HCT116 (cell line): ENCODE results near the gene NEB. TPM values are rescaled to one million over a fixed set of nuclear protein-coding genes. Genes with fewer than 3 reads are reported as not detected.

Experiments
- ATAC-seq: fragments of 200-7000 bp; cut with Tn5 transposase; 2 replicates; pipeline ENCODE4 v1.9.1; 2020; ENCODE audit warnings: mild to moderate bottlenecking, moderate library complexity
- BruUV-seq: library from RNA; stranded (reverse); fragments of 400-500 nt; replicated peaks from 2 replicates; lab custom pipeline; 2021; lab: Mats Ljungman, UMichigan
- CTCF ChIA-PET: fragments of 300-600 bp; sonication (Branson Sonifier 250); formaldehyde crosslinking; loops from one replicate; lab custom pipeline; 2021; ENCODE audit warnings: antibody characterized with exemption; lab: Charles Lee
- POLR2A ChIA-PET: fragments of 300-600, 350-600 bp; sonication (Branson Sonifier 250); formaldehyde crosslinking; loops from one replicate; lab custom pipeline; 2021; ENCODE audit warnings: antibody characterized with exemption; lab: Charles Lee
- RAD21 ChIA-PET, 2 experiments: fragments of 300-600 bp; sonication (Branson Sonifier 250); formaldehyde crosslinking; loops; one replicate each; lab custom pipeline; 2023; ENCODE audit warnings: low total read pairs in 2 of 2; ENCODE audit not compliant: uncharacterized antibody in 2 of 2, unreplicated experiment in 2 of 2, low non-redundant PET in 1 of 2; lab: Charles Lee
- DNase-seq: peaks from one replicate; pipeline ENCODE4 v3.0.0-alpha.2; 2010; ENCODE audit warnings: low read depth, low spot score
- H2AFZ ChIP-seq: fragments of 200-600 bp; shearing (Covaris generic), sonication (generic); 2 replicates; pipeline ENCODE4 v1.6.1; 2017; ENCODE audit warnings: low read depth, mixed run types, mixed read lengths, antibody characterized with exemption, low read length; ENCODE audit not compliant: poor library complexity, severe bottlenecking
- H3K27ac ChIP-seq: 2 replicates; pipeline ENCODE4 v1.5.1; 2012; ENCODE audit warnings: low read depth, low read length
- H3K27me3 ChIP-seq: fragments of 200-600 bp; sonication (generic); 2 replicates; pipeline ENCODE4 v1.6.1; 2016; ENCODE audit warnings: mixed run types, low read length, mixed read lengths; ENCODE audit not compliant: insufficient read depth
- H3K36me3 ChIP-seq, 2 experiments: fragments of 200-500 bp in 1 of 2; fragments of 200-600 bp in 1 of 2; sonication (Bioruptor generic) in 1 of 2; sonication (generic) in 1 of 2; 2 replicates each; pipeline versions ENCODE4 v1.5.1 to v1.6.1; 2014 to 2016; ENCODE audit warnings: low read length in 2 of 2, inconsistent platforms in 1 of 2, mixed read lengths in 1 of 2, mixed run types in 1 of 2; ENCODE audit not compliant: insufficient read depth in 2 of 2, control insufficient read depth in 1 of 2
- H3K4me1 ChIP-seq, 2 experiments: fragments of 200-600 bp in 1 of 2; sonication (generic) in 1 of 2; 2 replicates each; pipeline versions ENCODE4 v1.5.1 to v1.6.1; 2012 to 2017; ENCODE audit warnings: low read length in 2 of 2, inconsistent platforms in 1 of 2, mild to moderate bottlenecking in 1 of 2, mixed read lengths in 1 of 2, mixed run types in 1 of 2, moderate library complexity in 1 of 2; ENCODE audit not compliant: insufficient read depth in 2 of 2, control insufficient read depth in 1 of 2
- H3K4me2 ChIP-seq: fragments of 200-600 bp; sonication (generic); 2 replicates; pipeline ENCODE4 v1.6.1; 2017; ENCODE audit warnings: mixed run types, low read length, mixed read lengths
- H3K4me3 ChIP-seq, 2 experiments: fragments of 200-600 bp in 1 of 2; sonication (generic) in 1 of 2; replicated peaks in 1 of 2; 2 replicates each; pipeline ENCODE4 v1.5.1; 2011 to 2016; ENCODE audit warnings: low read length in 2 of 2, control low read depth in 1 of 2, low read depth in 1 of 2, mild to moderate bottlenecking in 1 of 2, mixed read lengths in 1 of 2, mixed run types in 1 of 2
- H3K79me2 ChIP-seq: fragments of 200-600 bp; sonication (generic); 2 replicates; pipeline ENCODE4 v1.6.1; 2017; ENCODE audit warnings: mild to moderate bottlenecking, mixed run types, low read length, moderate library complexity, mixed read lengths; ENCODE audit not compliant: insufficient read depth
- H3K9ac ChIP-seq: fragments of 200-600 bp; sonication (generic); 2 replicates; pipeline ENCODE4 v1.6.1; 2016; ENCODE audit warnings: low read length, mixed read lengths
- H3K9me2 ChIP-seq: fragments of 200-600 bp; sonication (generic), shearing (Covaris generic); 2 replicates; pipeline ENCODE4 v1.6.1; 2017; ENCODE audit warnings: mixed run types, mild to moderate bottlenecking, moderate library complexity; ENCODE audit not compliant: insufficient read depth
- H3K9me3 ChIP-seq, 2 experiments: fragments of 200-500 bp in 1 of 2; fragments of 200-600 bp in 1 of 2; sonication (Bioruptor generic) in 1 of 2; sonication (generic) in 1 of 2; 2 replicates each; pipeline ENCODE4 v1.6.1; 2014 to 2017; ENCODE audit warnings: low read length in 2 of 2, mixed read lengths in 2 of 2, inconsistent platforms in 1 of 2, low read depth in 1 of 2, mild to moderate bottlenecking in 1 of 2, mixed run types in 1 of 2, moderate library complexity in 1 of 2; ENCODE audit not compliant: control insufficient read depth in 1 of 2, insufficient read depth in 1 of 2
- H4K20me1 ChIP-seq: fragments of 200-600 bp; sonication (generic), shearing (Covaris generic); 2 replicates; pipeline ENCODE4 v1.6.1; 2017; ENCODE audit warnings: mixed run types, mild to moderate bottlenecking, moderate library complexity; ENCODE audit not compliant: insufficient read depth
- CBX3 ChIP-seq: IDR thresholded peaks from 2 replicates; pipeline ENCODE4 v1.6.1; 2012; ENCODE audit warnings: low read depth
- CTCF ChIP-seq, 3 experiments: fragments of 200-600 bp in 1 of 3; sonication (generic) in 1 of 3; IDR thresholded peaks in 2 of 3; conservative IDR thresholded peaks in 1 of 3; 2 replicates each; pipeline ENCODE4 v1.5.1; 2012 to 2017; ENCODE audit warnings: low read depth in 2 of 3, low read length in 2 of 3, antibody characterized with exemption in 1 of 3, borderline replicate concordance in 1 of 3, control low read depth in 1 of 3, mild to moderate bottlenecking in 1 of 3, mixed read lengths in 1 of 3, mixed run types in 1 of 3, moderate library complexity in 1 of 3; ENCODE audit not compliant: insufficient read depth in 1 of 3
- EGR1 ChIP-seq: IDR thresholded peaks from 2 replicates; pipeline ENCODE4 v1.6.1; 2012; ENCODE audit warnings: low read depth
- ELF1 ChIP-seq: IDR thresholded peaks from 2 replicates; pipeline ENCODE4 v1.6.1; 2012; ENCODE audit warnings: low read depth, borderline replicate concordance
- EZH2 ChIP-seq: fragments of 200-600 bp; sonication (generic); IDR thresholded peaks from 2 replicates; pipeline ENCODE4 v1.6.1; 2017; ENCODE audit warnings: antibody characterized with exemption, mixed run types
- EZH2phosphoT487 ChIP-seq: fragments of 200-600 bp; IDR thresholded peaks from 2 replicates; pipeline ENCODE4 v1.6.1; 2018; ENCODE audit warnings: antibody characterized with exemption, borderline replicate concordance
- FOSL1 ChIP-seq: IDR thresholded peaks from 2 replicates; pipeline ENCODE4 v1.6.1; 2012; ENCODE audit warnings: low read depth
- JUND ChIP-seq: IDR thresholded peaks from 2 replicates; pipeline ENCODE4 v1.6.1; 2012
- MAX ChIP-seq: IDR thresholded peaks from 2 replicates; pipeline ENCODE4 v1.6.1; 2012
- POLR2AphosphoS5 ChIP-seq: IDR thresholded peaks from 2 replicates; pipeline ENCODE4 v1.6.1; 2011; ENCODE audit warnings: mild to moderate bottlenecking, low read depth, low read length, moderate library complexity
- RAD21 ChIP-seq: IDR thresholded peaks from 2 replicates; pipeline ENCODE4 v1.6.1; 2012; ENCODE audit warnings: low read depth, mild to moderate bottlenecking
- REST ChIP-seq: IDR thresholded peaks from 2 replicates; pipeline ENCODE4 v1.6.1; 2012; ENCODE audit warnings: low read depth
- SIN3A ChIP-seq: IDR thresholded peaks from 2 replicates; pipeline ENCODE4 v1.6.1; 2012; ENCODE audit warnings: low read depth
- SRF ChIP-seq: IDR thresholded peaks from 2 replicates; pipeline ENCODE4 v1.6.1; 2012; ENCODE audit warnings: low read depth
- TCF7L2 ChIP-seq: IDR thresholded peaks from 2 replicates; pipeline ENCODE4 v1.7.0; 2011; ENCODE audit warnings: borderline replicate concordance, inconsistent platforms; ENCODE audit not compliant: insufficient read depth, insufficient read length; ENCODE audit errors: extremely low read depth
- YY1 ChIP-seq: IDR thresholded peaks from 2 replicates; pipeline ENCODE4 v1.6.1; 2011; ENCODE audit warnings: low read length, low read depth, moderate library complexity, mild to moderate bottlenecking; ENCODE audit not compliant: insufficient replicate concordance; ENCODE audit errors: extremely low read depth
- ZBTB33 ChIP-seq: IDR thresholded peaks from 2 replicates; pipeline ENCODE4 v1.6.1; 2011; ENCODE audit warnings: mild to moderate bottlenecking, low read length, moderate library complexity; ENCODE audit not compliant: insufficient replicate concordance; ENCODE audit errors: extremely low read depth
- intact Hi-C: fragments of 100-400 bp; cut with micrococcal nuclease; formaldehyde crosslinking; loops from 2 replicates; pipeline ENCODE4 v1.10.0; 2022
- total RNA-seq: library from RNA; stranded (reverse); gene quantifications from one replicate; pipeline ENCODE4 v1.2.1, GENCODE V29; 2021; ENCODE audit not compliant: unreplicated experiment

The NEB gene
- total RNA-seq, 1 experiment from 2014 or later, result 0.34 TPM

GRCh38 chr2:151718796-151719195 lies 15.5 kb downstream of the NEB start:
- H3K9ac ChIP-seq, result no peak overlapping the region
- H3K27me3 ChIP-seq, result no peaks in the 10 kb centered on the region
- no peak overlapping the region for H2AFZ ChIP-seq
- H3K36me3 ChIP-seq, result no peaks in the 10 kb centered on the region
- no peak overlapping the region for H3K4me3 ChIP-seq
- no peaks in the 10 kb centered on the region for H3K9me2 ChIP-seq
- TF ChIP-seq EZH2phosphoT487 (no peak), ZBTB33 (no peak), FOSL1 (no peak), ELF1 (no peak), SIN3A (no peak), CTCF (IDR thresholded peaks at IDR 0.05 in 2 of 3, conservative IDR thresholded peaks at IDR 0.05 in 1 of 3; ENCODE audit: borderline replicate concordance in 1 of 3, insufficient read depth in 1 of 3, low read depth in 2 of 3, low read length in 2 of 3) (no peak), TCF7L2 (no peak), REST (no peak), MAX (no peak), SRF (no peak), POLR2AphosphoS5 (no peak), JUND (no peak), EZH2 (no peak), EGR1 (no peak), RAD21 (no peak), CBX3 (no peak), YY1 (no peak)
- ChIA-PET CTCF (no interaction called here), RAD21 (no interaction called here), POLR2A (no interaction called here)
- H3K4me1 ChIP-seq, result no peaks in the 10 kb centered on the region
- H3K79me2 ChIP-seq, result no peaks in the 10 kb centered on the region
- no peak overlapping the region for H3K27ac ChIP-seq
- intact Hi-C loops, result no loop called here
- DNase-seq (no peak), ATAC-seq (no peak)
- H3K9me3 ChIP-seq, result no peaks in the 10 kb centered on the region
- BruUV-seq, result no TSS peak
- no peak overlapping the region for H3K4me2 ChIP-seq
- H4K20me1 ChIP-seq, result no peaks in the 10 kb centered on the region
